Osteocyte (in vitro differentiated cells): ENCODE results near the gene FCRL6. TPM values are rescaled to one million over a fixed set of nuclear protein-coding genes. Genes with fewer than 3 reads are reported as not detected.

Source experiments
- DNase-seq: peaks from one replicate; pipeline ENCODE4 v3.0.0; 2021; ENCODE audit warnings: mixed read lengths; ENCODE audit not compliant: unreplicated experiment; ENCODE audit errors: extremely low spot score
- H3K27ac Mint-ChIP-seq: one replicate; pipeline ENCODE4 v1.8.0; 2021; ENCODE audit warnings: mild to moderate bottlenecking, mixed read lengths; ENCODE audit not compliant: unreplicated experiment
- H3K27me3 Mint-ChIP-seq: one replicate; pipeline ENCODE4 v1.8.0; 2021; ENCODE audit warnings: mixed read lengths; ENCODE audit not compliant: unreplicated experiment
- H3K36me3 Mint-ChIP-seq: one replicate; pipeline ENCODE4 v1.8.0; 2021; ENCODE audit warnings: mixed read lengths; ENCODE audit not compliant: unreplicated experiment
- H3K4me1 Mint-ChIP-seq: one replicate; pipeline ENCODE4 v1.8.0; 2021; ENCODE audit warnings: mixed read lengths; ENCODE audit not compliant: unreplicated experiment
- H3K4me3 Mint-ChIP-seq: one replicate; pipeline ENCODE4 v1.8.0; 2021; ENCODE audit warnings: mild to moderate bottlenecking, moderate library complexity, mixed read lengths; ENCODE audit not compliant: unreplicated experiment
- H3K9me3 Mint-ChIP-seq: one replicate; pipeline ENCODE4 v1.8.0; 2021; ENCODE audit warnings: mixed read lengths; ENCODE audit not compliant: unreplicated experiment
- total RNA-seq: library from RNA; stranded (reverse); gene quantifications from 2 replicates; pipeline ENCODE4 v1.2.1, GENCODE V29; 2021
- TF ChIP-seq, protein P1 (sequence below): fragments of 200-600 bp; sonication (generic); IDR thresholded peaks from 2 replicates; pipeline ENCODE4 v1.5.0; 2021; ENCODE audit warnings: antibody characterized with exemption, mild to moderate bottlenecking, moderate library complexity

The FCRL6 gene
- total RNA-seq, 1 donor from 2014 or later: not detected

DNA sequence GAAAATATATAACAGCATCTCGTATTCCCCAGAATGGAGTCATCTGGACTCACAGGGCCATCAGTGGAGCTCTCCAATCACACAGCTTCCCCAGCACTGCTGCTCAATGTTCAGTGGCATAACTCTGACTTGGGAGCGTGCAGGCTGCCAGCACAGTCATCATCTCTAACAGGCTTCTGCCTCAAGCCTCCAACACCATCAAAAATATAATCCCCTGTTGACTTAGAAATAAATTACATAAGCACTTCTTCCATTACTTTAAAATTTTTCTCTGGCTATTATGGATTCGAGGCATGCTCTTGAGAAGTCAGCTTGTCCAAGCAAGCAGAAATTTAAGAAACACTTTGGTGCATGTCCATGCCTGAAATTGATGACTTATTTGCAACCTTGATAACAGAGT lies 15.2 kb upstream of the FCRL6 start:
- Mint-ChIP-seq H3K9me3 (no peaks in the 10 kb centered on the region), H3K4me1 (no peaks in the 10 kb centered on the region), H3K4me3 (no peak overlapping the region), H3K27ac (no peak overlapping the region), H3K27me3 (peaks cover 12% of the 10 kb centered on the region), H3K36me3 (no peaks in the 10 kb centered on the region)
- TF ChIP-seq, protein P1, sequence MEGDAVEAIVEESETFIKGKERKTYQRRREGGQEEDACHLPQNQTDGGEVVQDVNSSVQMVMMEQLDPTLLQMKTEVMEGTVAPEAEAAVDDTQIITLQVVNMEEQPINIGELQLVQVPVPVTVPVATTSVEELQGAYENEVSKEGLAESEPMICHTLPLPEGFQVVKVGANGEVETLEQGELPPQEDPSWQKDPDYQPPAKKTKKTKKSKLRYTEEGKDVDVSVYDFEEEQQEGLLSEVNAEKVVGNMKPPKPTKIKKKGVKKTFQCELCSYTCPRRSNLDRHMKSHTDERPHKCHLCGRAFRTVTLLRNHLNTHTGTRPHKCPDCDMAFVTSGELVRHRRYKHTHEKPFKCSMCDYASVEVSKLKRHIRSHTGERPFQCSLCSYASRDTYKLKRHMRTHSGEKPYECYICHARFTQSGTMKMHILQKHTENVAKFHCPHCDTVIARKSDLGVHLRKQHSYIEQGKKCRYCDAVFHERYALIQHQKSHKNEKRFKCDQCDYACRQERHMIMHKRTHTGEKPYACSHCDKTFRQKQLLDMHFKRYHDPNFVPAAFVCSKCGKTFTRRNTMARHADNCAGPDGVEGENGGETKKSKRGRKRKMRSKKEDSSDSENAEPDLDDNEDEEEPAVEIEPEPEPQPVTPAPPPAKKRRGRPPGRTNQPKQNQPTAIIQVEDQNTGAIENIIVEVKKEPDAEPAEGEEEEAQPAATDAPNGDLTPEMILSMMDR: no peak
- DNase-seq: no peak

DNA sequence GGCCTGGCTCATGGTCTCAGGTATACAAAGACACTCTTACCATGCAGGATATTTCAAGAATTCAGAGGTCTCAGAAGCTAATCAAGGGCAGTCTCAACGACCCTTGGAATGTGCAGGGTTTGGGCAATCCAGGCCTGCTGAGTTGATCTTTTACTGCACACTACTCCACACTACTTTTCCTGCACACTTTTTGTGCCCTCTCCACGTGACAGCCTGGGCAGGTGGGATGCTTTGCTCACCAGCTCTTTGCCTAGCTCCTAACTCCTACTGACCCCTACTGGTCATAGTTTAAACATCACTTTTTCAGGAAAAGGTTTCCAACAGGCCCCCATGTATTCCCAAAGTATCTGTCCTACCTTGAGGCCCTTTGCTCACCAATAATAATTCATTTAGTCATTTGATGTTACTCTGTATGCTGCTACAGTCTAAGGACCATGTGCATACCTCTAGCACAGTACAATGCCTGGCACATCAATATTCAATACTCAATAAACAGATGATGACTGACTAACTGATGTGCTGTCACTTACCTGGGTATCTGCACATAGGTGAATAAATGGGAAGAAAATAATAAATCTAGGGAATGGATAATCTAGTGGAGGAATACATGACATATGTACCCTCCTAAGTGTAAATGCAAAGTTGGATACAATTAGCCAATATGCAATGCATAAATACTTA lies 11.8 kb upstream of the FCRL6 start:
- DNase-seq: no peak
- H3K27ac Mint-ChIP-seq: no peak overlapping the region
- peaks cover 30% of the 10 kb centered on the region for H3K27me3 Mint-ChIP-seq
- H3K9me3 Mint-ChIP-seq: no peaks in the 10 kb centered on the region
- TF ChIP-seq, protein P1: peak; percentile 59
- no peaks in the 10 kb centered on the region for H3K4me1 Mint-ChIP-seq
- no peak overlapping the region for H3K4me3 Mint-ChIP-seq
- H3K36me3 Mint-ChIP-seq: no peaks in the 10 kb centered on the region

- H3K27ac Mint-ChIP-seq: no peak overlapping the region
- peaks cover 30% of the 10 kb centered on the region for H3K27me3 Mint-ChIP-seq
- H3K4me1 Mint-ChIP-seq: no peaks in the 10 kb centered on the region
- no peaks in the 10 kb centered on the region for H3K9me3 Mint-ChIP-seq
- H3K36me3 Mint-ChIP-seq: no peaks in the 10 kb centered on the region
- no peak overlapping the region for H3K4me3 Mint-ChIP-seq
- TF ChIP-seq, protein P1: no peak
- DNase-seq: no peak
These were observed 11.1 kb upstream of the FCRL6 start for GRCh38 chr1:159791031-159791430.

DNA sequence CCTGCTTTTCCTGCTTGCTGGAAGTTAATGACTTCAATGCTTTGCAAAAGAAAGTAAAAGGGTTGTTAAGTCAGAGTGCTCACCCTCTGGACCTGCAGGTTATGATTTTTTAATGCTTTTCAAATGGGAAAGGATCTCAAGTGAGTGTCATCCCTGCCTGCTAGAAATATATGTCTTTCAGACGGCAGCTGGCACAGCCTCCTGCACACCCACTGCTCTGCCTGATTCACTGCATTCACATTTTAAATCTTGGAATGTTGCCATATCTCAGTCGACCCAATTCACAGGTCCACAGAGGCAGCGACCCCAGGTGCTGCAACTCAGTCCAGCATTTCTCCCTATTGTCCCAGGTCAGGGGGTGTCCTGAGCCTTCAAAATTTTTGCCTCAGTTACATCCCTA lies 10.7 kb upstream of the FCRL6 start:
- H3K4me1 Mint-ChIP-seq: no peaks in the 10 kb centered on the region
- TF ChIP-seq, protein P1: no peak
- DNase-seq: no peak
- peaks cover 30% of the 10 kb centered on the region for H3K27me3 Mint-ChIP-seq
- no peaks in the 10 kb centered on the region for H3K9me3 Mint-ChIP-seq
- H3K27ac Mint-ChIP-seq: no peak overlapping the region
- no peaks in the 10 kb centered on the region for H3K36me3 Mint-ChIP-seq
- no peak overlapping the region for H3K4me3 Mint-ChIP-seq

DNA sequence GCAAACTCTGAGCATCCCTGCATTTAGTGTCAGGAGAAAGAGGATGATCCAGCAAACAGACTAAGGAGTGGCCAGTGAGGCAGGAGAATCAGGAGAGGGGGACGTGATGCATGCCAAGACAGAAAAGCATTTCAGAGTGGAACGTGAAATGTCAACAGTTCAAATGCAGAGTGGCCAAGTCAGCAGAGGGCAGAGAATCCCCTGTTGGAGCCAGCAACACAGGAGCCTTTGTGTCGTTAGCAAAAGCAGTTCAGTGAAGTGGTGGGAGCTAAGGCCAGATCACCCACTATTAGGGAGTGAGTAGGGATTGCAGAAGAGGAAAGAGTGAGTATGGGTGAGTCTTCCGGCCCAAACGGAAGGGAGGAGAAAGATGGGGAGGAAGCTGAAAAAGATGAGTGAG lies 6.6 kb upstream of the FCRL6 start:
- no peaks in the 10 kb centered on the region for H3K36me3 Mint-ChIP-seq
- no peak for DNase-seq
- TF ChIP-seq, protein P1: no peak
- H3K4me3 Mint-ChIP-seq: no peak overlapping the region
- H3K4me1 Mint-ChIP-seq: no peaks in the 10 kb centered on the region
- no peak overlapping the region for H3K27ac Mint-ChIP-seq
- peaks cover 29% of the 10 kb centered on the region for H3K27me3 Mint-ChIP-seq
- no peaks in the 10 kb centered on the region for H3K9me3 Mint-ChIP-seq
